GM12874 (cell line): ENCODE results near the gene DYNC1H1.

Source experiments
- CTCF ChIP-seq: IDR thresholded peaks from 2 replicates; pipeline ENCODE4 v1.5.1; 2011; ENCODE audit warnings: low read depth, mild to moderate bottlenecking, control low read depth, low read length, moderate library complexity; ENCODE audit not compliant: insufficient read depth

Gene DYNC1H1

GRCh38 chr14:102016420-102017090 lies 52.2 kb downstream of the DYNC1H1 start:
- TF ChIP-seq CTCF: no peak

GRCh38 chr14:102018251-102018650 lies 53.9 kb downstream of the DYNC1H1 start:
- TF ChIP-seq CTCF: no peak

GRCh38 chr14:102019006-102019540 lies 54.7 kb downstream of the DYNC1H1 start:
- TF ChIP-seq CTCF: no peak

GRCh38 chr14:102020058-102020971 lies 55.9 kb downstream of the DYNC1H1 start:
- no peak for TF ChIP-seq CTCF

- TF ChIP-seq CTCF: no peak
These were observed 62.6 kb downstream of the DYNC1H1 start for GRCh38 chr14:102026934-102027333.

- TF ChIP-seq CTCF: no peak
These were observed 63.6 kb downstream of the DYNC1H1 start for GRCh38 chr14:102027951-102028350.

GRCh38 chr14:102028733-102029132 lies 64.4 kb downstream of the DYNC1H1 start:
- no peak for TF ChIP-seq CTCF
